ENCODE results near the gene CCDC154.

- TF ChIP-seq CTCF (IDR thresholded peaks at IDR 0.05; ENCODE audit: insufficient read depth, low read length, poor library complexity, severe bottlenecking) (no peak), EZH2phosphoT487 (conservative IDR thresholded peaks at IDR 0.05; ENCODE audit: low read length) (no peak)
Observed at GRCh38 chr16:1392826-1393225, 51.5 kb downstream of the CCDC154 start.
